Measurements from ENCODE around the gene OR7G1.

- TF ChIP-seq MAX (IDR thresholded peaks at IDR 0.05; ENCODE audit: low read depth, low read length), result no peak
- no peak for TF ChIP-seq POLR2A (IDR thresholded peaks at IDR 0.05; ENCODE audit: low read depth, low read length)
- no peak for TF ChIP-seq NFYB (IDR thresholded peaks at IDR 0.05; ENCODE audit: insufficient read depth, low read depth, low read length)
- TF ChIP-seq REST (IDR thresholded peaks at IDR 0.05; ENCODE audit: low read depth, low read length), result no peak
- TF ChIP-seq JUND (IDR thresholded peaks at IDR 0.05; ENCODE audit: low read depth, low read length), result no peak
- TF ChIP-seq SMAD1 (IDR thresholded peaks at IDR 0.05; ENCODE audit: low read depth, partially characterized antibody), result no peak
- no peak for TF ChIP-seq FOXK2 (IDR thresholded peaks at IDR 0.05)
- TF ChIP-seq CTCF (IDR thresholded peaks at IDR 0.05 in 2 of 3, conservative IDR thresholded peaks at IDR 0.05 in 1 of 3; ENCODE audit: control insufficient read depth in 2 of 3, extremely low read depth in 1 of 3, insufficient read depth in 1 of 3, low read depth in 3 of 3, low read length in 3 of 3), result no peak
Observed at GRCh38 chr19:9115307-9115813, at the start of gene OR7G1.
